Measurements from ENCODE around the gene DCC.

- TF ChIP-seq POLR2A (IDR thresholded peaks at IDR 0.05) (no peak), CTCF (IDR thresholded peaks at IDR 0.05) (no peak)
Observed at GRCh38 chr18:52648201-52648600, 308.2 kb downstream of the DCC start.
